HG03095 (cell line): ENCODE data around the gene LAMC1.

ENCODE experiments used
- ATAC-seq: cut with Tn5 transposase; IDR thresholded peaks from one replicate; pipeline ENCODE4 v1.9.1; 2021; ENCODE audit warnings: moderate library complexity; ENCODE audit not compliant: unreplicated experiment

LAMC1 gene

GRCh38 chr1:183023146-183023600, at the start of gene LAMC1:
Gene LAMC1, plus strand, starts transcription at chr1:183023420. Its CDS starts 297 bp downstream, at chr1:183023717.
- peak; percentile 28 for ATAC-seq

GRCh38 chr1:182974506-182975191, 48.6 kb upstream of the LAMC1 start:
- no peak for ATAC-seq

GRCh38 chr1:182977480-182977879, 45.7 kb upstream of the LAMC1 start:
- ATAC-seq = no peak

- ATAC-seq = no peak
Observed at GRCh38 chr1:182978151-182978853, 44.9 kb upstream of the LAMC1 start.

- ATAC-seq = no peak
Observed at GRCh38 chr1:182984138-182984537, 39.1 kb upstream of the LAMC1 start.

GRCh38 chr1:182984621-182985020, 38.6 kb upstream of the LAMC1 start:
- ATAC-seq = no peak

- ATAC-seq = no peak
Observed at GRCh38 chr1:182985876-182986275, 37.3 kb upstream of the LAMC1 start.

- ATAC-seq = no peak
Observed at GRCh38 chr1:182990413-182991144, 32.6 kb upstream of the LAMC1 start.

- ATAC-seq = no peak
Observed at GRCh38 chr1:182993746-182994145, 29.5 kb upstream of the LAMC1 start.

GRCh38 chr1:182995894-182996293, 27.3 kb upstream of the LAMC1 start:
- no peak for ATAC-seq

- no peak for ATAC-seq
Observed at GRCh38 chr1:182996816-182997215, 26.4 kb upstream of the LAMC1 start.

- ATAC-seq = no peak
Observed at GRCh38 chr1:182998482-182998881, 24.7 kb upstream of the LAMC1 start.

- ATAC-seq = no peak
Observed at GRCh38 chr1:183000167-183000962, 22.9 kb upstream of the LAMC1 start.

GRCh38 chr1:183002267-183002666, 21.0 kb upstream of the LAMC1 start:
- no peak for ATAC-seq

- no peak for ATAC-seq
Observed at GRCh38 chr1:183002797-183003196, 20.4 kb upstream of the LAMC1 start.

- no peak for ATAC-seq
Observed at GRCh38 chr1:183003203-183003602, 20.0 kb upstream of the LAMC1 start.

GRCh38 chr1:183004141-183004540, 19.1 kb upstream of the LAMC1 start:
- ATAC-seq = no peak

GRCh38 chr1:183011859-183012258, 11.4 kb upstream of the LAMC1 start:
- no peak for ATAC-seq

GRCh38 chr1:183012301-183012994, 10.8 kb upstream of the LAMC1 start:
- no peak for ATAC-seq

GRCh38 chr1:183019139-183019740, 4.0 kb upstream of the LAMC1 start:
- no peak for ATAC-seq
